ENCODE measurements around the gene SCCPDH. TPM values are rescaled to one million over a fixed set of nuclear protein-coding genes. Genes with fewer than 3 reads are reported as not detected.
"Not testable (repeated sequence)": the region's sequence is repeated elsewhere in the genome, so short reads cannot be mapped to it uniquely, and the experiment has no call there.

SCCPDH gene
- total RNA-seq, 1 experiment from 2014 or later = 26.1 TPM

- H3K9me3 Mint-ChIP-seq (ENCODE audit: unreplicated experiment) = peaks cover 39% of the 10 kb centered on the region
- H3K27me3 Mint-ChIP-seq (ENCODE audit: insufficient read depth, unreplicated experiment) = no peaks in the 10 kb centered on the region
- no peaks in the 10 kb centered on the region for H3K4me1 Mint-ChIP-seq (ENCODE audit: low read depth, unreplicated experiment)
- 0 out of 2 replicates have a peak, but pooled peaks cover 4% of the 10 kb centered on the region for H3K9me3 ChIP-seq
- TF ChIP-seq, protein P1, sequence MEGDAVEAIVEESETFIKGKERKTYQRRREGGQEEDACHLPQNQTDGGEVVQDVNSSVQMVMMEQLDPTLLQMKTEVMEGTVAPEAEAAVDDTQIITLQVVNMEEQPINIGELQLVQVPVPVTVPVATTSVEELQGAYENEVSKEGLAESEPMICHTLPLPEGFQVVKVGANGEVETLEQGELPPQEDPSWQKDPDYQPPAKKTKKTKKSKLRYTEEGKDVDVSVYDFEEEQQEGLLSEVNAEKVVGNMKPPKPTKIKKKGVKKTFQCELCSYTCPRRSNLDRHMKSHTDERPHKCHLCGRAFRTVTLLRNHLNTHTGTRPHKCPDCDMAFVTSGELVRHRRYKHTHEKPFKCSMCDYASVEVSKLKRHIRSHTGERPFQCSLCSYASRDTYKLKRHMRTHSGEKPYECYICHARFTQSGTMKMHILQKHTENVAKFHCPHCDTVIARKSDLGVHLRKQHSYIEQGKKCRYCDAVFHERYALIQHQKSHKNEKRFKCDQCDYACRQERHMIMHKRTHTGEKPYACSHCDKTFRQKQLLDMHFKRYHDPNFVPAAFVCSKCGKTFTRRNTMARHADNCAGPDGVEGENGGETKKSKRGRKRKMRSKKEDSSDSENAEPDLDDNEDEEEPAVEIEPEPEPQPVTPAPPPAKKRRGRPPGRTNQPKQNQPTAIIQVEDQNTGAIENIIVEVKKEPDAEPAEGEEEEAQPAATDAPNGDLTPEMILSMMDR (IDR thresholded peaks at IDR 0.05; ENCODE audit: insufficient read depth in 1 of 2, low read depth in 1 of 2, low read length in 1 of 2, severe bottlenecking in 1 of 2, unreplicated experiment in 1 of 2) = no peak
- BruUV-seq (replicated peaks) = no TSS peak
- intact Hi-C loops (cut with micrococcal nuclease; ENCODE audit: unreplicated experiment) = no loop called here
- no peaks in the 10 kb centered on the region for H3K27me3 ChIP-seq (replicated peaks; ENCODE audit: control insufficient read depth, insufficient read depth, low read length)
- H3K4me3 Mint-ChIP-seq (ENCODE audit: unreplicated experiment) = no peak overlapping the region
- H3K36me3 Mint-ChIP-seq (ENCODE audit: insufficient read depth, unreplicated experiment) = peaks cover 58% of the 10 kb centered on the region
- DNase-seq = no peak
- peaks cover 6% of the 10 kb centered on the region for H3K36me3 ChIP-seq (ENCODE audit: control insufficient read depth, insufficient read depth, low read length)
- CTCF ChIA-PET = no interaction called here
- no peak overlapping the region for H3K27ac Mint-ChIP-seq (ENCODE audit: unreplicated experiment)
- H3K4me1 ChIP-seq = no peaks in the 10 kb centered on the region
- POLR2A ChIA-PET = no interaction called here
- H3K4me3 ChIP-seq (ENCODE audit: low read depth, low read length) = no peak overlapping the region
These were observed 3.4 kb downstream of the SCCPDH start for GRCh38 chr1:246727594-246727993.

GRCh38 chr1:246728311-246728710 lies 4.1 kb downstream of the SCCPDH start:
- H3K36me3 Mint-ChIP-seq (ENCODE audit: insufficient read depth, unreplicated experiment) = peaks cover 58% of the 10 kb centered on the region
- H3K9me3 ChIP-seq = 0 out of 2 replicates have a peak, but pooled peaks cover 4% of the 10 kb centered on the region
- TF ChIP-seq, protein P1 (IDR thresholded peaks at IDR 0.05; ENCODE audit: insufficient read depth in 1 of 2, low read depth in 1 of 2, low read length in 1 of 2, severe bottlenecking in 1 of 2, unreplicated experiment in 1 of 2) = no peak
- H3K4me1 Mint-ChIP-seq (ENCODE audit: low read depth, unreplicated experiment) = no peaks in the 10 kb centered on the region
- POLR2A ChIA-PET = no interaction called here
- no peak overlapping the region for H3K4me3 ChIP-seq (ENCODE audit: low read depth, low read length)
- H3K27ac Mint-ChIP-seq (ENCODE audit: unreplicated experiment) = no peak overlapping the region
- H3K27me3 Mint-ChIP-seq (ENCODE audit: insufficient read depth, unreplicated experiment) = no peaks in the 10 kb centered on the region
- intact Hi-C loops (cut with micrococcal nuclease; ENCODE audit: unreplicated experiment) = no loop called here
- no peak overlapping the region for H3K4me3 Mint-ChIP-seq (ENCODE audit: unreplicated experiment)
- no TSS peak for BruUV-seq (replicated peaks)
- CTCF ChIA-PET = no interaction called here
- H3K27me3 ChIP-seq (replicated peaks; ENCODE audit: control insufficient read depth, insufficient read depth, low read length) = no peaks in the 10 kb centered on the region
- no peak for DNase-seq
- no peaks in the 10 kb centered on the region for H3K4me1 ChIP-seq
- peaks cover 39% of the 10 kb centered on the region for H3K9me3 Mint-ChIP-seq (ENCODE audit: unreplicated experiment)
- peaks cover 8% of the 10 kb centered on the region for H3K36me3 ChIP-seq (ENCODE audit: control insufficient read depth, insufficient read depth, low read length)

DNA sequence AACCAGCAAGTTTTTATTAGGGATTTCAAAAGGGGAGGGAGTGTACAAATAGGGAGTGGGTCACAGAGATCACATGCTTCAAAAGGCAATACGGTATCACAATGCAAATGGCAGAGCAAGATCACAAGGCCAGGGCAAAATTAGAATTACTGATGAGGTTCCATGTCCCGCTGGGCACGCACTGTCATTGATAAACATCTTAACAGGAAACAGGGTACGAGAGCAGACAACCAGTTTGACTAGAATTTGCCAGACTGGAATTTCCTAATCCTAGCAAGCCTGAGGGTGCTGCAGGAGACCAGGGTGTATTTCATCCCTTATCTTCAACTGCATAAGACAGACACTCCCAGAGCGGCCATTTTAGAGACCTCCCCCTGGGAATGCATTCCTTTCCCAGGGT lies 4.8 kb downstream of the SCCPDH start:
- H3K27me3 ChIP-seq (replicated peaks; ENCODE audit: control insufficient read depth, insufficient read depth, low read length); H3K27me3 Mint-ChIP-seq (ENCODE audit: insufficient read depth, unreplicated experiment); intact Hi-C loops (cut with micrococcal nuclease; ENCODE audit: unreplicated experiment); H3K4me1 ChIP-seq; H3K4me1 Mint-ChIP-seq (ENCODE audit: low read depth, unreplicated experiment); BruUV-seq (replicated peaks); H3K4me3 Mint-ChIP-seq (ENCODE audit: unreplicated experiment); CTCF ChIA-PET; POLR2A ChIA-PET; DNase-seq; H3K9me3 ChIP-seq; H3K27ac Mint-ChIP-seq (ENCODE audit: unreplicated experiment); H3K4me3 ChIP-seq (ENCODE audit: low read depth, low read length); H3K36me3 ChIP-seq (ENCODE audit: control insufficient read depth, insufficient read depth, low read length): not testable (repeated sequence)
- H3K36me3 Mint-ChIP-seq (ENCODE audit: insufficient read depth, unreplicated experiment) = peaks cover 58% of the 10 kb centered on the region
- peaks cover 39% of the 10 kb centered on the region for H3K9me3 Mint-ChIP-seq (ENCODE audit: unreplicated experiment)

DNA sequence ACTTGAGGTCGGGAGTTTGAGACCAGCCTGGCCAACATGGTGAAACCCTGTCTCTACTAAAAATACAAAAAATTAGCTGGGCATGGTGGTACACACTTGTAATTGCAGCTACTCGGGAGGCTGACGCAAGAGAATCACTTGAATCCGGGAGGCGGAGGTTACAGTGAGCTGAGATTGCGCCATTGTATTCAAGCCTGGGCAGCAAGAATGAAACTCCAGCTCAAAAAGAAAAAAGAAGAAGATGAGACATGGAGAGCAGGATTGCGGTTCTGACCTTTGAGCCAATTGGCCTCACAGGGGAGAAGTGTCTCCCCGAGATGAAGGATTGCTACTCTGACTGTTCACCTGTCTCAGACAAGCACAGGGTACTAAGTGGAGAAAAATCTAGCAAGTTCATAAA lies 6.6 kb downstream of the SCCPDH start:
- H3K4me3 ChIP-seq (ENCODE audit: low read depth, low read length) = no peak overlapping the region
- Mint-ChIP-seq H3K4me1 (ENCODE audit: low read depth, unreplicated experiment) (no peaks in the 10 kb centered on the region), H3K27me3 (ENCODE audit: insufficient read depth, unreplicated experiment) (no peaks in the 10 kb centered on the region), H3K36me3 (ENCODE audit: insufficient read depth, unreplicated experiment) (peaks cover 56% of the 10 kb centered on the region), H3K9me3 (ENCODE audit: unreplicated experiment) (peaks cover 39% of the 10 kb centered on the region), H3K27ac (ENCODE audit: unreplicated experiment) (no peak overlapping the region), H3K4me3 (ENCODE audit: unreplicated experiment) (no peak overlapping the region)
- TF ChIP-seq, protein P1 (IDR thresholded peaks at IDR 0.05; ENCODE audit: insufficient read depth in 1 of 2, low read depth in 1 of 2, low read length in 1 of 2, severe bottlenecking in 1 of 2, unreplicated experiment in 1 of 2) = no peak
- H3K9me3 ChIP-seq = 0 out of 2 replicates have a peak, but pooled peaks cover 4% of the 10 kb centered on the region
- intact Hi-C loops (cut with micrococcal nuclease; ENCODE audit: unreplicated experiment) = no loop called here
- H3K27me3 ChIP-seq (replicated peaks; ENCODE audit: control insufficient read depth, insufficient read depth, low read length) = no peaks in the 10 kb centered on the region
- BruUV-seq (replicated peaks) = no TSS peak
- DNase-seq = no peak
- peaks cover 8% of the 10 kb centered on the region for H3K36me3 ChIP-seq (ENCODE audit: control insufficient read depth, insufficient read depth, low read length)
- H3K4me1 ChIP-seq = no peaks in the 10 kb centered on the region
- ChIA-PET CTCF (interaction anchor here (0.6 kb wide), 1 partner anchor 233 kb away, joined by 3 read pairs; no protein-coding TSS in a partner anchor), POLR2A (no interaction called here)

DNA sequence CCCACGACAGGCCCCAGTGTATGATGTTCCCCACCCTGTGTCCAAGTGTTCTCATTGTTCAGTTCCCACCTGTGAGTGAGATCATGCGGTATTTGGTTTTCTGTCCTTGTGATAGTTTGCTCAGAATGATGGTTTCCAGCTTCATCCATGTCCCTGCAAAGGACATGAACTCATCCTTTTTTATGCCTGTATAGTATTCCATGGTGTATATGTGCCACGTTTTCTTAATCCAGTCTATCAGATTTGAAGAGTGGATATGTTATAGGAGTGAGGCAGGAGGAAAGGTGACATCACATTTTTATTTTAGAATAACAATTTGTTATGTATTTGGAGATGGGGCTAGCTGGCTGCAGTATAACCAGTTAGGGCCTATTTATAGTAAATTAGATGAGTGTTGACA lies 7.7 kb downstream of the SCCPDH start:
- H3K27me3 ChIP-seq (replicated peaks; ENCODE audit: control insufficient read depth, insufficient read depth, low read length); H3K36me3 ChIP-seq (ENCODE audit: control insufficient read depth, insufficient read depth, low read length); H3K4me3 ChIP-seq (ENCODE audit: low read depth, low read length); CTCF ChIA-PET; H3K4me1 ChIP-seq; H3K4me1 Mint-ChIP-seq (ENCODE audit: low read depth, unreplicated experiment); DNase-seq; H3K27me3 Mint-ChIP-seq (ENCODE audit: insufficient read depth, unreplicated experiment); intact Hi-C loops (cut with micrococcal nuclease; ENCODE audit: unreplicated experiment); BruUV-seq (replicated peaks); H3K27ac Mint-ChIP-seq (ENCODE audit: unreplicated experiment); H3K9me3 ChIP-seq; POLR2A ChIA-PET; H3K4me3 Mint-ChIP-seq (ENCODE audit: unreplicated experiment): not testable (repeated sequence)
- peaks cover 38% of the 10 kb centered on the region for H3K9me3 Mint-ChIP-seq (ENCODE audit: unreplicated experiment)
- H3K36me3 Mint-ChIP-seq (ENCODE audit: insufficient read depth, unreplicated experiment) = peaks cover 58% of the 10 kb centered on the region
